B cell (primary cell): ENCODE data around the gene UGT1A9. TPM values are rescaled to one million over a fixed set of nuclear protein-coding genes. Genes with fewer than 3 reads are reported as not detected.

Experiments
- ATAC-seq: fragments of 200-7000 bp; cut with Tn5 transposase; one replicate; pipeline ENCODE4 v1.10.0; 2021; ENCODE audit warnings: low read depth, mild to moderate bottlenecking, moderate number of reproducible peaks, moderate library complexity
- CTCF ChIA-PET: fragments of 350-600 bp; sonication (Branson Sonifier 250); formaldehyde crosslinking; loops from one replicate; lab custom pipeline; 2021; ENCODE audit warnings: antibody characterized with exemption, inconsistent platforms; lab: Charles Lee
- POLR2A ChIA-PET: fragments of 350-600 bp; sonication (Branson Sonifier 250); formaldehyde crosslinking; loops from one replicate; lab custom pipeline; 2021; ENCODE audit warnings: antibody characterized with exemption; lab: Charles Lee
- DNase-seq: peaks from one replicate; pipeline ENCODE4 v3.0.0; 2013
- H2AFZ ChIP-seq: 2 replicates; pipeline ENCODE4 v1.6.1; 2012; ENCODE audit warnings: mild to moderate bottlenecking, low read depth, low read length; ENCODE audit not compliant: insufficient read depth, poor library complexity, severe bottlenecking
- H3K27ac ChIP-seq, 2 donors: 1 replicate in 1 of 2; 2 replicates in 1 of 2; pipeline ENCODE4 v1.5.1; 2012 to 2013; ENCODE audit warnings: low read length in 2 of 2, mild to moderate bottlenecking in 2 of 2, moderate library complexity in 1 of 2
- H3K27me3 ChIP-seq, 4 experiments: fragments of 200-600 bp in 1 of 4; sonication (generic) in 1 of 4; replicated peaks in 1 of 4; 1 replicate in 2 of 4; 2 replicates in 2 of 4; pipeline versions ENCODE4 v1.6.1 to v1.7.0; 2013 to 2016; ENCODE audit warnings: low read length in 3 of 4, mild to moderate bottlenecking in 2 of 4, mixed read lengths in 1 of 4, moderate library complexity in 1 of 4; ENCODE audit not compliant: insufficient read depth in 4 of 4, control insufficient read depth in 3 of 4; ENCODE audit errors: control extremely low read depth in 1 of 4
- H3K36me3 ChIP-seq, 2 experiments: replicated peaks in 1 of 2; 1 replicate in 1 of 2; 2 replicates in 1 of 2; pipeline versions ENCODE4 v1.6.1 to v1.7.1; 2013; ENCODE audit warnings: low read length in 1 of 2; ENCODE audit not compliant: insufficient read depth in 2 of 2, control insufficient read depth in 1 of 2; ENCODE audit errors: control extremely low read depth in 1 of 2, extremely low read depth in 1 of 2
- H3K4me1 ChIP-seq, 2 donors: fragments of 200-600 bp in 1 of 2; sonication (generic) in 1 of 2; 1 replicate in 1 of 2; 2 replicates in 1 of 2; pipeline versions ENCODE4 v1.5.1 to v1.6.1; 2013 to 2017; ENCODE audit warnings: low read length in 2 of 2; ENCODE audit not compliant: control insufficient read depth in 2 of 2, insufficient read depth in 2 of 2
- H3K4me2 ChIP-seq: replicated peaks from 2 replicates; pipeline ENCODE3; 2012; ENCODE audit warnings: mild to moderate bottlenecking, low read depth, low read length; ENCODE audit not compliant: poor library complexity, severe bottlenecking
- H3K4me3 ChIP-seq, 5 experiments: fragments of 200-600 bp in 1 of 5; sonication (generic) in 1 of 5; 1 replicate in 3 of 5; 2 replicates in 2 of 5; pipeline versions ENCODE4 v1.5.1 to v1.7.0; 2011 to 2016; ENCODE audit warnings: low read length in 4 of 5, mild to moderate bottlenecking in 4 of 5, low read depth in 2 of 5, control low read depth in 1 of 5, moderate library complexity in 1 of 5; ENCODE audit not compliant: insufficient read depth in 1 of 5; ENCODE audit errors: control extremely low read depth in 1 of 5, extremely low read depth in 1 of 5
- H3K79me2 ChIP-seq: fragments of 200-600 bp; sonication (generic); one replicate; pipeline ENCODE4 v1.6.0; 2016; ENCODE audit warnings: low read length; ENCODE audit not compliant: control insufficient read depth, insufficient read depth
- H3K9ac ChIP-seq: fragments of 200-600 bp; sonication (generic); 2 replicates; pipeline ENCODE4 v1.6.1; 2017; ENCODE audit warnings: mild to moderate bottlenecking, low read length, moderate library complexity
- H3K9me3 ChIP-seq, 3 donors: one replicate each; pipeline versions ENCODE4 v1.6.1 to v1.7.1; 2013; ENCODE audit warnings: low read length in 2 of 3; ENCODE audit not compliant: control insufficient read depth in 2 of 3, insufficient read depth in 1 of 3; ENCODE audit errors: control extremely low read depth in 1 of 3
- H4K20me1 ChIP-seq: 2 replicates; pipeline ENCODE4 v1.6.0; 2012; ENCODE audit warnings: mild to moderate bottlenecking, low read length; ENCODE audit not compliant: insufficient read depth, control insufficient read depth, poor library complexity, severe bottlenecking
- H3K27ac Mint-ChIP-seq: one replicate; pipeline ENCODE4 v1.8.0; 2021; ENCODE audit warnings: mixed read lengths
- H3K27me3 Mint-ChIP-seq: one replicate; pipeline ENCODE4 v1.8.0; 2021; ENCODE audit warnings: mixed read lengths
- H3K4me1 Mint-ChIP-seq: one replicate; pipeline ENCODE4 v1.8.0; 2021; ENCODE audit warnings: mixed read lengths
- H3K4me3 Mint-ChIP-seq: one replicate; pipeline ENCODE4 v1.8.0; 2021; ENCODE audit warnings: mixed read lengths
- H3K9me3 Mint-ChIP-seq: one replicate; pipeline ENCODE4 v1.8.0; 2022; ENCODE audit warnings: mixed read lengths; ENCODE audit not compliant: insufficient read depth
- CTCF ChIP-seq: fragments of 200-600 bp; IDR thresholded peaks from one replicate; pipeline ENCODE4 v1.8.0; 2022; ENCODE audit warnings: antibody characterized with exemption, mild to moderate bottlenecking
- EZH2 ChIP-seq: IDR thresholded peaks from 2 replicates; pipeline ENCODE4 v1.6.1; 2012; ENCODE audit warnings: borderline replicate concordance, low read depth, mild to moderate bottlenecking, moderate library complexity, low read length; ENCODE audit not compliant: insufficient read depth, poor library complexity, severe bottlenecking
- WGBS: methylation state at CpG from one replicate; pipeline ENCODE4 v1.1.5; 2013; ENCODE audit warnings: missing lambda C conversion rate; ENCODE audit not compliant: insufficient coverage; 5-methylcytosine and 5-hydroxymethylcytosine counted together
- intact Hi-C: fragments of 100-400 bp; cut with micrococcal nuclease; formaldehyde crosslinking; loops from one replicate; pipeline ENCODE4 v1.10.0; 2022
- polyA plus RNA-seq: library from polyadenylated mRNA; depleted of rRNA; stranded (reverse); fragments of >200 nt; gene quantifications from 2 replicates; pipeline ENCODE4 v1.2.3, GENCODE V29; 2012
- total RNA-seq, 2 donors: library from RNA; stranded (reverse); fragments of 120-200 nt in 1 of 2; gene quantifications; 1 replicate in 1 of 2; 2 replicates in 1 of 2; pipeline versions ENCODE4 v1.2.3 to v1.2.4, GENCODE V29; 2013 to 2022

Gene UGT1A9
- total and polyA plus RNA-seq, 2 donors (not counting 1 experiment from before 2014, with no cell fraction given) = not detected

- Histone ChIP-seq H3K4me2 (no peak overlapping the region), H3K27me3 (peaks cover 0 to 3% (median 0%) of the 10 kb centered on the region in 4 experiments), H3K9me3 (no peaks in the 10 kb centered on the region), H3K4me1 (no peaks in the 10 kb centered on the region), H4K20me1 (no peaks in the 10 kb centered on the region), H3K9ac (no peak overlapping the region), H3K4me3 (no peak overlapping the region), H2AFZ (no peak overlapping the region), H3K79me2 (no peaks in the 10 kb centered on the region), H3K36me3 (no peaks in the 10 kb centered on the region), H3K27ac (no peak overlapping the region)
- Mint-ChIP-seq H3K9me3 (no peaks in the 10 kb centered on the region), H3K4me3 (no peak overlapping the region), H3K27me3 (peaks cover 20% of the 10 kb centered on the region), H3K27ac (no peak overlapping the region), H3K4me1 (no peaks in the 10 kb centered on the region)
- ATAC-seq (no peak), DNase-seq (no peak)
- ChIA-PET POLR2A (no interaction called here), CTCF (no interaction called here)
- TF ChIP-seq EZH2 = no peak
- WGBS = no CpG with 5 or more reads among the region's 1 CpG
- intact Hi-C loops = no loop called here
Observed at GRCh38 chr2:233674314-233674713, 2.6 kb downstream of the UGT1A9 start.

GRCh38 chr2:233674995-233675394, 3.3 kb downstream of the UGT1A9 start:
- Mint-ChIP-seq H3K9me3 (no peaks in the 10 kb centered on the region), H3K4me1 (no peaks in the 10 kb centered on the region), H3K27me3 (peaks cover 21% of the 10 kb centered on the region), H3K4me3 (no peak overlapping the region), H3K27ac (no peak overlapping the region)
- intact Hi-C loops = no loop called here
- DNase-seq (no peak), ATAC-seq (no peak)
- ChIA-PET CTCF (no interaction called here), POLR2A (no interaction called here)
- Histone ChIP-seq H3K4me3 (no peak overlapping the region), H2AFZ (no peak overlapping the region), H3K36me3 (no peaks in the 10 kb centered on the region), H3K27me3 (peaks cover 0 to 3% (median 0%) of the 10 kb centered on the region in 4 experiments), H3K9me3 (no peaks in the 10 kb centered on the region), H3K4me1 (no peaks in the 10 kb centered on the region), H3K4me2 (no peak overlapping the region), H3K9ac (no peak overlapping the region), H3K79me2 (no peaks in the 10 kb centered on the region), H4K20me1 (no peaks in the 10 kb centered on the region), H3K27ac (no peak overlapping the region)
- TF ChIP-seq CTCF (no peak), EZH2 (no peak)
- WGBS = no CpG with 5 or more reads among the region's 4 CpGs
